Heart left ventricle (tissue), 16 donors: ENCODE results near the gene SREK1. TPM values are rescaled to one million over a fixed set of nuclear protein-coding genes. Genes with fewer than 3 reads are reported as not detected.
A peak's percentile ranks its signal among the peaks of the same experiment; 100 is the strongest.

Experiments used
- ATAC-seq, 4 donors: fragments of 200-7000 bp; cut with Tn5 transposase; one replicate each; pipeline ENCODE4 v1.9.1; 2020 to 2022; ENCODE audit warnings: moderate library complexity in 4 of 4, mild to moderate bottlenecking in 3 of 4, moderate number of reproducible peaks in 1 of 4
- DNase-seq, 5 donors: peaks; one replicate each; pipeline ENCODE4 v3.0.0-alpha.2; 2020
- H3K27ac ChIP-seq, 12 donors: fragments of 200-600 bp; sonication (generic) in 4 of 12; one replicate each; pipeline versions ENCODE4 v1.5.0 to v1.8.0; 2016 to 2022; ENCODE audit warnings: mild to moderate bottlenecking in 2 of 12
- H3K27me3 ChIP-seq, 9 donors: fragments of 200-600 bp; sonication (generic) in 2 of 9; one replicate each; pipeline versions ENCODE4 v1.5.1 to v1.8.0; 2016 to 2022; ENCODE audit warnings: mild to moderate bottlenecking in 3 of 9
- H3K36me3 ChIP-seq, 9 donors: fragments of 200-600 bp; sonication (generic) in 2 of 9; one replicate each; pipeline versions ENCODE4 v1.5.0 to v1.8.0; 2018 to 2022; ENCODE audit warnings: mild to moderate bottlenecking in 2 of 9
- H3K4me1 ChIP-seq, 12 donors: fragments of 200-600 bp; sonication (generic) in 4 of 12; one replicate each; pipeline versions ENCODE4 v1.5.0 to v1.8.0; 2016 to 2022; ENCODE audit warnings: mild to moderate bottlenecking in 3 of 12
- H3K4me3 ChIP-seq, 12 donors: fragments of 200-600 bp; sonication (generic) in 4 of 12; one replicate each; pipeline versions ENCODE4 v1.5.0 to v1.8.0; 2017 to 2022; ENCODE audit warnings: mild to moderate bottlenecking in 9 of 12, moderate library complexity in 4 of 12
- H3K9me3 ChIP-seq, 12 donors: fragments of 200-600 bp; sonication (generic) in 4 of 12; one replicate each; pipeline versions ENCODE4 v1.5.0 to v1.8.0; 2016 to 2022; ENCODE audit warnings: mild to moderate bottlenecking in 1 of 12
- POLR2A ChIP-seq, 2 donors: fragments of 450-650 bp; IDR thresholded peaks; one replicate each; pipeline ENCODE4 v1.6.1; 2017; ENCODE audit warnings: antibody characterized with exemption in 2 of 2, mild to moderate bottlenecking in 2 of 2, moderate library complexity in 2 of 2
- WGBS, 4 donors: extraction: QIAGEN DNeasy Blood & Tissue Kit in 2 of 4; methylation state at CpG; one replicate each; pipeline versions ENCODE4 v1.1.5 to v1.1.7; 2013 to 2018; 5-methylcytosine and 5-hydroxymethylcytosine counted together
- intact Hi-C, 10 donors: fragments of 100-400 bp; cut with DNase I; formaldehyde crosslinking; loops; one replicate each; pipeline versions ENCODE4 v1.11.1 to v1.14.2; 2022
- polyA plus RNA-seq, 2 donors: library from polyadenylated mRNA; stranded (reverse); fragments of 200-250 nt; gene quantifications; one replicate each; pipeline ENCODE4 v1.2.3, GENCODE V29; 2013
- total RNA-seq, 9 donors: library from RNA; depleted of rRNA in 2 of 9; stranded (reverse); fragments of >200 nt in 2 of 9; fragmentation: NEBNext Ultra II Directional in 3 of 9; extraction: Animal tissue kit (Norgen Biotek cat#: 25700) in 3 of 9; gene quantifications; one replicate each; pipeline versions ENCODE4 v1.1.0 to v1.2.4, GENCODE V29; 2016 to 2023
- TF ChIP-seq, protein P1 (sequence below), 12 donors: fragments of 200-600 bp; sonication (generic) in 4 of 12; IDR thresholded peaks; one replicate each; pipeline versions ENCODE4 v1.5.0 to v1.8.0; 2018 to 2022; ENCODE audit warnings: antibody characterized with exemption in 12 of 12, mild to moderate bottlenecking in 5 of 12
- donor health status: ischemic (EF 13 %, LVEDD 7.1; RV severe dilation, severe dysfunction).
- donor health status: healthy with polysubstance abuse.
- donor health status: DM: no; HTN: yes; CAD: no.
- donor health status: DM: no; HTN: no; CAD: no.
- donor health status: ischemic (EF 25% LVEDD 6.9; RV normal size, moderate dysfunction).
- donor health status: ischemic (EF 25% LVEDD 5.7; RV mildly dilated, moderate dysfunction).
- donor health status: healthy.
- donor health status: DM: yes; HTN: yes; CAD: no.
- donor health status: ischemic (EF 35%, LVEDD 5.7; RV mildly dilated, moderate dysfunction).
- donor health status: nonischemic (EF 11% LVEDD 7.7; RV severe dilation, severe dysfunction).
- donor health status: DM: yes; HTN: yes; CAD: no.
- donor health status: PGD.
- donor health status: ischemic (EF 29% LVEDD 5.4; RV normal size, mild dysfunction).
- donor health status: nonischemic (EF 23%, LVEDD 6.1; RV moderate dilation, normal function).

SREK1 gene
- total and polyA plus RNA-seq, 11 donors: 13.5 to 34.2 (median 28.0) TPM

DNA sequence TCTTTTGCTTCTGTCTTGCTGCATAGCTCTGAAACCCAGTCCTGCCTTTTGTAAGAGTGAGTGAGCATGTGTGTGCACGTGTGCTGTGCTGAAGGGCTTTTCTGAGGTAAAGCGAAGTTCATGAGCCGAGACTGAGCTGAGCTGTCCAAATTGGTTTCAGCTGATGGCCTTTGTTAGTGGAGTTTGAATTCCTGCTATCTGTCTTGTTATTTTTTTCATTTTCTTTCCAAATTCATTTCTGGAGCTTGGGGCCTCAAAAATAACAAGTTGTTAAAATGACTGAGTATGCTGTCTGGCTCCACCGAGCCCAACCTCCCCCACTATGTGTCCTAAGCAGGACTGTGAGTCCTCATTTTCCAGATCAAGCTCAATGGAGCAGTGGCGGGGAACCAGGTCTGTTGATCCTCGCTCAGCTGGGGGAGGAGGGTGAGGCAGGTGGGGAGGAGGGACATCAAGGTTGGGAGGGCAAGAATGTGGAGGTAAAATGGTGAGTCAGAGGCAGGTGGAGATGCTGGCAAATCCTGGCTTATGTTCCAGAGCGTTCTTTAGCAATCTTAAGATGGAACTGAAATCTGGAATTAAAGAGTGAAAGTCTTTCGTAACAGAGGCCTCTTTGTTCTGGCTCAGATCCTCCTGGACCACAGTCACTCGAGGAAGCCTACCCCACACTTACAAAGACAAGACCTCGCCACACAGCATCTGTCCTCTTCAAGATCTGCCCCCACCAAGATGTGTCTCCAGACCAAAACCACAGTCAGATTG is 63.9 kb downstream of the SREK1 start:
- H3K9me3 ChIP-seq: no peaks in the 10 kb centered on the region
- H3K4me1 ChIP-seq: no peaks in the 10 kb centered on the region
- no peaks in the 10 kb centered on the region for H3K36me3 ChIP-seq
- DNase-seq (no peak), ATAC-seq (no peak)
- H3K27me3 ChIP-seq: no peaks in the 10 kb centered on the region
- intact Hi-C loops: no loop called here
- no peak overlapping the region for H3K4me3 ChIP-seq
- TF ChIP-seq, protein P1, sequence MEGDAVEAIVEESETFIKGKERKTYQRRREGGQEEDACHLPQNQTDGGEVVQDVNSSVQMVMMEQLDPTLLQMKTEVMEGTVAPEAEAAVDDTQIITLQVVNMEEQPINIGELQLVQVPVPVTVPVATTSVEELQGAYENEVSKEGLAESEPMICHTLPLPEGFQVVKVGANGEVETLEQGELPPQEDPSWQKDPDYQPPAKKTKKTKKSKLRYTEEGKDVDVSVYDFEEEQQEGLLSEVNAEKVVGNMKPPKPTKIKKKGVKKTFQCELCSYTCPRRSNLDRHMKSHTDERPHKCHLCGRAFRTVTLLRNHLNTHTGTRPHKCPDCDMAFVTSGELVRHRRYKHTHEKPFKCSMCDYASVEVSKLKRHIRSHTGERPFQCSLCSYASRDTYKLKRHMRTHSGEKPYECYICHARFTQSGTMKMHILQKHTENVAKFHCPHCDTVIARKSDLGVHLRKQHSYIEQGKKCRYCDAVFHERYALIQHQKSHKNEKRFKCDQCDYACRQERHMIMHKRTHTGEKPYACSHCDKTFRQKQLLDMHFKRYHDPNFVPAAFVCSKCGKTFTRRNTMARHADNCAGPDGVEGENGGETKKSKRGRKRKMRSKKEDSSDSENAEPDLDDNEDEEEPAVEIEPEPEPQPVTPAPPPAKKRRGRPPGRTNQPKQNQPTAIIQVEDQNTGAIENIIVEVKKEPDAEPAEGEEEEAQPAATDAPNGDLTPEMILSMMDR (IDR thresholded peaks at IDR 0.05): no peak
- TF ChIP-seq POLR2A (IDR thresholded peaks at IDR 0.05): no peak
- WGBS, 4 donors: 82 to 87% (median 86%) methylated on average over 10 of the region's 10 CpGs
- H3K27ac ChIP-seq: peak overlapping the region in 1 of 12 donors; percentile 56

DNA sequence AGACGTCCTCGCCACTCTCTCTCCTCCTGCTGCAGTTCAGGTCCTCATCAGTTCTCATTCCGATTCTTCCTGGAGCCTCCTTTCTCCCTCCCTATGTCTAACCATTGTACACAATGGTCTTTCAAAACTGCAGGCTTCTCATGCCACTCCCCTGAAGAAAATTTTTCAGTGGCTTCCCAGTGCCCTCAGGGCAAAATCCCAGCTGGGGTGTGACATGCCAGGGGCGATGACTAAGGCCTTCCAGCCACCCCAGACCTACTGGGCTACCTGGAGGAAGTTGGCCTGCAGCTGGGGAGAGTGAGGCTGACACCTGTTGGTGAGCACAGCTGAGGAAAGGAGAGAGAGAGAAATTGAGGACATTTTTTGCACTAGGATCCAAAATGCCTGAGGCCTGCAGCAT is 65.2 kb downstream of the SREK1 start:
- Histone ChIP-seq H3K27me3 (no peaks in the 10 kb centered on the region), H3K4me3 (no peak overlapping the region), H3K4me1 (no peaks in the 10 kb centered on the region), H3K27ac (peak overlapping the region in 1 of 12 donors; percentile 56), H3K9me3 (no peaks in the 10 kb centered on the region), H3K36me3 (no peaks in the 10 kb centered on the region)
- WGBS, 4 donors: 87 to 97% (median 89%) methylated on average over 4 of the region's 4 CpGs
- DNase-seq (no peak), ATAC-seq (no peak)
- no peak for TF ChIP-seq POLR2A (IDR thresholded peaks at IDR 0.05)
- TF ChIP-seq, protein P1 (IDR thresholded peaks at IDR 0.05): no peak
- intact Hi-C loops: no loop called here

DNA sequence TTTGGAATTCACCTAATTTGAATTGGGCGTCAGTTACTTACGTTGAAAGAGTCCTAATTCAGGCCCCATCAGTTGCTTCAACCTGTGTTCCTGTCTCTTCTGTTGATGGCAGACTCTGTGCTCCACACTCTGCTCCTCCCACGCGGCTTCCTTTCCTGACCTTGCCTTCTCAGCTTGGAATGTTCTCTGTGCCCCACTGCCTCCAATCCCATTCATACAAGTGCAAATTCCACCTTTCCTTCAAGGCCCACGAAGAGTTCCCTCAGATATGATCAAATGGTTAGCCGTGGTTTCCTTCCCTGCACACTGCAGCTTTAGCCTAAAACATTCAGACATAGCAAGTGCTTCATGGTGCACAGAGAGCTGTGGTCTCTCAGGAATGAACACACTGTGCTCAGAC is 65.7 kb downstream of the SREK1 start:
- ATAC-seq: no peak
- no peak overlapping the region for H3K4me3 ChIP-seq
- TF ChIP-seq POLR2A (IDR thresholded peaks at IDR 0.05): no peak
- TF ChIP-seq, protein P1 (IDR thresholded peaks at IDR 0.05): no peak
- no peaks in the 10 kb centered on the region for H3K36me3 ChIP-seq
- H3K27me3 ChIP-seq: no peaks in the 10 kb centered on the region
- WGBS, 4 donors: 74 to 82% (median 76%) methylated on average over 6 of the region's 6 CpGs
- intact Hi-C loops: no loop called here
- H3K27ac ChIP-seq: no peak overlapping the region
- no peak for DNase-seq
- no peaks in the 10 kb centered on the region for H3K9me3 ChIP-seq
- H3K4me1 ChIP-seq: no peaks in the 10 kb centered on the region

DNA sequence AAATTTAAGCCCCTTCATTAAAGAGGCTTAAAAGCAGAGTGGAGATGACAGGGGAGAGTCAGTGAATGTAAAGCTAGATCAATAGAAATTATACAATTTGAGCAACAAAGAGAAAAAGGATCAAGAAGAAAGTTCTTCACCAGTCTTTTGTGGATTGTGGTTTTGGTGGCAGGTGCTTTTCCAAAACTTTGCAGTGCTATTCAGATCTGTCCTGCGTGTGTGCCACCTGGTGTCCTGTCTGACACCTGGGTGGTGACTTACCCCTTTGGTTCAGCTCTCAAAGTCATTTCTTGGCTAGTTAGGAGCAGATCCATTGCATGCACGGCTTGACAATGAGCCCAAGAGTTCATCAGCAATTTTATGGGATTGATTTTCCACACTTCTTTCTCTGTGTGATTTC is 69.4 kb downstream of the SREK1 start:
- Histone ChIP-seq H3K36me3 (no peaks in the 10 kb centered on the region), H3K4me3 (no peak overlapping the region), H3K27ac (no peak overlapping the region), H3K9me3 (no peaks in the 10 kb centered on the region), H3K4me1 (no peaks in the 10 kb centered on the region), H3K27me3 (no peaks in the 10 kb centered on the region)
- TF ChIP-seq, protein P1 (IDR thresholded peaks at IDR 0.05): no peak
- no peak for TF ChIP-seq POLR2A (IDR thresholded peaks at IDR 0.05)
- no peak for DNase-seq
- WGBS, 4 donors: 76 to 88% (median 78%) methylated on average over 2 of the region's 2 CpGs
- no peak for ATAC-seq
- intact Hi-C loops: no loop called here
